BLaER1 (cell line): ENCODE data around the gene DGCR8.

Source experiments
- H3K27ac ChIP-seq: shearing (Covaris generic); formaldehyde crosslinking; 2 replicates; pipeline ENCODE4 v1.8.1; 2022
- H3K27me3 ChIP-seq: shearing (Covaris generic); formaldehyde crosslinking; 2 replicates; pipeline ENCODE4 v1.8.1; 2022
- H3K36me3 ChIP-seq: shearing (Covaris generic); formaldehyde crosslinking; 2 replicates; pipeline ENCODE4 v1.8.1; 2022
- H3K4me1 ChIP-seq: shearing (Covaris generic); formaldehyde crosslinking; 2 replicates; pipeline ENCODE4 v1.8.1; 2022
- H3K4me2 ChIP-seq: shearing (Covaris generic); formaldehyde crosslinking; 2 replicates; pipeline ENCODE4 v1.8.1; 2022
- H3K4me3 ChIP-seq: shearing (Covaris generic); formaldehyde crosslinking; 2 replicates; pipeline ENCODE4 v1.8.1; 2022
- H3K9ac ChIP-seq: shearing (Covaris generic); formaldehyde crosslinking; 2 replicates; pipeline ENCODE4 v1.8.1; 2022
- H3K9me3 ChIP-seq: shearing (Covaris generic); formaldehyde crosslinking; 2 replicates; pipeline ENCODE4 v1.8.1; 2022
- H4K20me1 ChIP-seq: shearing (Covaris generic); formaldehyde crosslinking; 2 replicates; pipeline ENCODE4 v1.8.1; 2022
- Cebpa-rat ChIP-seq: shearing (Covaris generic); IDR thresholded peaks from 2 replicates; pipeline ENCODE4 v1.8.1; 2022

DGCR8 gene

GRCh38 chr22:20089226-20089976 lies 9.4 kb downstream of the DGCR8 start:
- peaks cover 98% of the 10 kb centered on the region for H3K36me3 ChIP-seq

DNA sequence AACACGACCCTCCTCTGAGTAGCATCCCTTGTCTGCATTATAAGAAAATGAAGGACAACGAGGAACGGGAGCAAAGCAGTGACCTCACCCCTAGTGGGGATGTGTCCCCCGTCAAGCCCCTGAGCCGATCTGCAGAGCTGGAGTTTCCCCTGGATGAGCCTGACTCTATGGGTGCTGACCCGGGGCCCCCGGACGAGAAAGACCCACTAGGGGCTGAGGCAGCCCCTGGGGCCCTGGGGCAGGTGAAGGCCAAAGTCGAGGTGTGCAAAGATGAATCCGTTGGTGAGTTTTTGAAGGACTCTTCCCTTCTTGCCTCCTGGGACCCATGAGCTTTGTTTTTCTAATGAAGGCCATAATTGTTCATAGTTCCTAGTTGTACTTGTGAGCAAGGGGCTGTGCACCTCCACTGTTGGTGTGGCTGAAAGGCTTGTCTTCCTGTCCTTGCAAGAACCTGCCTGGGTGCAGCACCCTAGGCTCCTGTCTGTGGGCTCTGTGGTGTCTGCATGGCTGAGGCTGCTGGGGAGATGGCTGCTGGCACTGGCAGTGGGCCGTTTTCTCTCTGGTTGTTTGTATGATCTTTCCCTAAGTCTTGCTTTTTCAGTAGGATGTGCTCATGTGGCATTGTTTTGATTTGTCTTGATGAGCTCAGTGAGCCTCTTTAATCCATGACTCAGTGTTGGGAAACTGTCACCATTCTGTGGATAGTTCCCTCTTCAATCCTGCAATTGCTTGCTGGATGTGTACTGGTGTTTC lies 10.1 kb downstream of the DGCR8 start:
- peaks cover 2% of the 10 kb centered on the region for H3K4me1 ChIP-seq
- H3K27me3 ChIP-seq = no peaks in the 10 kb centered on the region
- no peak overlapping the region for H3K4me3 ChIP-seq
- no peak overlapping the region for H3K27ac ChIP-seq
- TF ChIP-seq Cebpa-rat = no peak
- no peak overlapping the region for H3K9ac ChIP-seq
- H3K36me3 ChIP-seq = peaks cover 100% of the 10 kb centered on the region
- H3K9me3 ChIP-seq = no peaks in the 10 kb centered on the region
- peaks cover 92% of the 10 kb centered on the region for H4K20me1 ChIP-seq
- no peak overlapping the region for H3K4me2 ChIP-seq

More at GRCh38 chr22:20089226-20089976, 9.4 kb downstream of the DGCR8 start:
- H3K9ac ChIP-seq = no peak overlapping the region
- peaks cover 10% of the 10 kb centered on the region for H3K4me1 ChIP-seq
- no peak overlapping the region for H3K4me2 ChIP-seq
- H3K4me3 ChIP-seq = no peak overlapping the region
- no peaks in the 10 kb centered on the region for H3K27me3 ChIP-seq
- no peak overlapping the region for H3K27ac ChIP-seq
- H4K20me1 ChIP-seq = peaks cover 94% of the 10 kb centered on the region
- no peaks in the 10 kb centered on the region for H3K9me3 ChIP-seq
- no peak for TF ChIP-seq Cebpa-rat

- TF ChIP-seq Cebpa-rat = no peak
- Histone ChIP-seq H3K4me1 (no peaks in the 10 kb centered on the region), H3K27me3 (no peaks in the 10 kb centered on the region), H3K4me3 (no peak overlapping the region), H3K36me3 (peaks cover 100% of the 10 kb centered on the region), H3K27ac (no peak overlapping the region), H3K9me3 (no peaks in the 10 kb centered on the region), H3K4me2 (no peak overlapping the region), H4K20me1 (peaks cover 89% of the 10 kb centered on the region), H3K9ac (no peak overlapping the region; the same call in 1 of the 2 replicates)
Measured at GRCh38 chr22:20090730-20091240, 10.7 kb downstream of the DGCR8 start.

DNA sequence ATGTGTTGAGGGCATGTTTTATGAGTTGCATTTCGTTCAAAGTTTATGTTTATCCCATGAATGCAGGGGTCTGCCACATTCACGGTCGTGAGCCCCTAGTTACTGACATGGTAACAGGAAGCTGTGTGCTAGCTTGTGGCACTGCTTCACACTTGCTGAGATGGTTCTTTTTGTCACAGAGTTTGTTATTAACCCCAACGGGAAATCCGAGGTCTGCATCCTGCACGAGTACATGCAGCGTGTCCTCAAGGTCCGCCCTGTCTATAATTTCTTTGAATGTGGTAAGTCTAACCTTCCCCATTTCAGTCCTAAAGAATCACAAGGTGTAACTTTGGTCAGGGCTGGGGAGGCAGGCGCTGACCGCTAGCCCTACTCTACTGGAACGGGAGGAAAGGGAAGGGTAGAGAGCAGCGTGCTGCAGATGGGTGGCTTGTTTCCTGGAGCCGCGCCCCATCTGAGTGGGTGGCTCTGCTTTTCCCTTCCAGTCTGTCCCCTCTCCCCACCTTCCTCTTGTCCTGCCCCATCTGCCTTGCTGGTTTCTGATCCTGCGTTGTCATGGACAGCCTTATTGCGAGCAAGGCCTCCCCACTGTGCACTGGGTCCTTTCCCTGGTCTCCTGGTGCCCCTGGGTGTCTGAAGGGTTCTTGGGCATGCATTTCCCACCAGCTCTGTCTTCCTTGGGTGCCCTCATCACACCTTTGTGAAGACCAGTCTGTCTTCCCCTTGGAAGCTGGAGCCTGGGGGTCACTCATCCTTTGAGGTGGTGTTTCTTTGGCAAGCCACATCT lies 11.8 kb downstream of the DGCR8 start:
- Histone ChIP-seq H3K4me3 (no peak overlapping the region), H3K27ac (no peak overlapping the region), H3K4me2 (no peak overlapping the region), H3K36me3 (peaks cover 100% of the 10 kb centered on the region), H3K27me3 (no peaks in the 10 kb centered on the region), H3K4me1 (no peaks in the 10 kb centered on the region), H3K9me3 (no peaks in the 10 kb centered on the region), H4K20me1 (peaks cover 86% of the 10 kb centered on the region), H3K9ac (no peak overlapping the region)
- no peak for TF ChIP-seq Cebpa-rat

- H3K27me3 ChIP-seq = no peaks in the 10 kb centered on the region
- H4K20me1 ChIP-seq = peaks cover 86% of the 10 kb centered on the region
- H3K36me3 ChIP-seq = peaks cover 100% of the 10 kb centered on the region
- no peak overlapping the region for H3K4me3 ChIP-seq
- H3K4me2 ChIP-seq = no peak overlapping the region
- no peak overlapping the region for H3K27ac ChIP-seq
- H3K4me1 ChIP-seq = no peaks in the 10 kb centered on the region
- H3K9ac ChIP-seq = no peak overlapping the region
- no peak for TF ChIP-seq Cebpa-rat
- H3K9me3 ChIP-seq = no peaks in the 10 kb centered on the region
Measured at GRCh38 chr22:20092477-20092854, 12.4 kb downstream of the DGCR8 start.

- peaks cover 100% of the 10 kb centered on the region for H3K36me3 ChIP-seq
- H3K27ac ChIP-seq = no peak overlapping the region
Measured at GRCh38 chr22:20093418-20094196, 13.6 kb downstream of the DGCR8 start.

GRCh38 chr22:20094197-20094807 lies 14.3 kb downstream of the DGCR8 start:
- Histone ChIP-seq H3K36me3 (peaks cover 100% of the 10 kb centered on the region), H3K9ac (no peak overlapping the region), H3K27ac (no peak overlapping the region), H3K4me2 (no peak overlapping the region), H3K27me3 (no peaks in the 10 kb centered on the region), H3K4me1 (no peaks in the 10 kb centered on the region), H3K4me3 (no peak overlapping the region), H3K9me3 (no peaks in the 10 kb centered on the region), H4K20me1 (peaks cover 79% of the 10 kb centered on the region)
- TF ChIP-seq Cebpa-rat = no peak

More at GRCh38 chr22:20093418-20094196, 13.6 kb downstream of the DGCR8 start:
- TF ChIP-seq Cebpa-rat = no peak
- Histone ChIP-seq H3K4me3 (no peak overlapping the region), H3K27me3 (no peaks in the 10 kb centered on the region), H3K9ac (no peak overlapping the region), H3K9me3 (no peaks in the 10 kb centered on the region), H4K20me1 (peaks cover 79% of the 10 kb centered on the region), H3K4me2 (no peak overlapping the region), H3K4me1 (no peaks in the 10 kb centered on the region)

GRCh38 chr22:20095521-20095920 lies 15.5 kb downstream of the DGCR8 start:
- H3K27ac ChIP-seq = no peak overlapping the region
- no peaks in the 10 kb centered on the region for H3K27me3 ChIP-seq
- H3K9ac ChIP-seq = no peak overlapping the region
- no peak overlapping the region for H3K4me3 ChIP-seq
- H4K20me1 ChIP-seq = peaks cover 78% of the 10 kb centered on the region
- peaks cover 100% of the 10 kb centered on the region for H3K36me3 ChIP-seq
- no peak overlapping the region for H3K4me2 ChIP-seq
- no peaks in the 10 kb centered on the region for H3K4me1 ChIP-seq
- H3K9me3 ChIP-seq = no peaks in the 10 kb centered on the region
- no peak for TF ChIP-seq Cebpa-rat
